Inferior parietal cortex (tissue), 1 donor: Measurements from ENCODE around the gene PDZD4.
"Not testable (repeated sequence)": the region's sequence is repeated elsewhere in the genome, so short reads cannot be mapped to it uniquely, and the experiment has no call there.

Experiments
- DNase-seq: peaks from one replicate; pipeline ENCODE4 v3.0.0-alpha.2; 2016; ENCODE audit errors: extremely low spot score

Gene PDZD4

GRCh38 chrX:153831429-153832150 lies 1.2 kb upstream of the PDZD4 start:
- no peak for DNase-seq

GRCh38 chrX:153830640-153831428 lies 490 bp upstream of the PDZD4 start:
- DNase-seq, result no peak

GRCh38 chrX:153829549-153829798 lies 870 bp downstream of the PDZD4 start:
- no peak for DNase-seq

GRCh38 chrX:153828723-153829548 lies 1.4 kb downstream of the PDZD4 start:
- no peak for DNase-seq

- DNase-seq, result no peak
Measured at GRCh38 chrX:153828308-153828707, 2.0 kb downstream of the PDZD4 start.

GRCh38 chrX:153827903-153828302 lies 2.4 kb downstream of the PDZD4 start:
- DNase-seq, result no peak

- DNase-seq, result no peak
Measured at GRCh38 chrX:153827016-153827415, 3.3 kb downstream of the PDZD4 start.

- no peak for DNase-seq
Measured at GRCh38 chrX:153825042-153825441, 5.3 kb downstream of the PDZD4 start.

GRCh38 chrX:153824348-153824747 lies 6.0 kb downstream of the PDZD4 start:
- DNase-seq, result no peak

- no peak for DNase-seq
Measured at GRCh38 chrX:153821066-153821465, 9.3 kb downstream of the PDZD4 start.

GRCh38 chrX:153820601-153821000 lies 9.7 kb downstream of the PDZD4 start:
- no peak for DNase-seq

- DNase-seq, result no peak
Measured at GRCh38 chrX:153819384-153820040, 10.8 kb downstream of the PDZD4 start.

- DNase-seq, result no peak
Measured at GRCh38 chrX:153818571-153819383, 11.6 kb downstream of the PDZD4 start.

GRCh38 chrX:153818064-153818463 lies 12.3 kb downstream of the PDZD4 start:
- DNase-seq, result not testable (repeated sequence)

- no peak for DNase-seq
Measured at GRCh38 chrX:153816831-153817690, 13.3 kb downstream of the PDZD4 start.

- DNase-seq, result no peak
Measured at GRCh38 chrX:153814591-153815315, 15.6 kb downstream of the PDZD4 start.

GRCh38 chrX:153813161-153813560 lies 17.2 kb downstream of the PDZD4 start:
- DNase-seq, result no peak

- no peak for DNase-seq
Measured at GRCh38 chrX:153812220-153812619, 18.1 kb downstream of the PDZD4 start.

GRCh38 chrX:153807976-153808375 lies 22.4 kb downstream of the PDZD4 start:
- no peak for DNase-seq
